Fibroblast of gingiva (primary cell): ENCODE measurements around the gene ENTREP3.
"Not testable (repeated sequence)": the region's sequence is repeated elsewhere in the genome, so short reads cannot be mapped to it uniquely, and the experiment has no call there.

Experiments
- DNase-seq: peaks from one replicate; pipeline ENCODE4 v3.0.0-alpha.2; 2011; ENCODE audit warnings: low read depth

ENTREP3 gene, protein sequence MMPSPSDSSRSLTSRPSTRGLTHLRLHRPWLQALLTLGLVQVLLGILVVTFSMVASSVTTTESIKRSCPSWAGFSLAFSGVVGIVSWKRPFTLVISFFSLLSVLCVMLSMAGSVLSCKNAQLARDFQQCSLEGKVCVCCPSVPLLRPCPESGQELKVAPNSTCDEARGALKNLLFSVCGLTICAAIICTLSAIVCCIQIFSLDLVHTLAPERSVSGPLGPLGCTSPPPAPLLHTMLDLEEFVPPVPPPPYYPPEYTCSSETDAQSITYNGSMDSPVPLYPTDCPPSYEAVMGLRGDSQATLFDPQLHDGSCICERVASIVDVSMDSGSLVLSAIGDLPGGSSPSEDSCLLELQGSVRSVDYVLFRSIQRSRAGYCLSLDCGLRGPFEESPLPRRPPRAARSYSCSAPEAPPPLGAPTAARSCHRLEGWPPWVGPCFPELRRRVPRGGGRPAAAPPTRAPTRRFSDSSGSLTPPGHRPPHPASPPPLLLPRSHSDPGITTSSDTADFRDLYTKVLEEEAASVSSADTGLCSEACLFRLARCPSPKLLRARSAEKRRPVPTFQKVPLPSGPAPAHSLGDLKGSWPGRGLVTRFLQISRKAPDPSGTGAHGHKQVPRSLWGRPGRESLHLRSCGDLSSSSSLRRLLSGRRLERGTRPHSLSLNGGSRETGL

DNA sequence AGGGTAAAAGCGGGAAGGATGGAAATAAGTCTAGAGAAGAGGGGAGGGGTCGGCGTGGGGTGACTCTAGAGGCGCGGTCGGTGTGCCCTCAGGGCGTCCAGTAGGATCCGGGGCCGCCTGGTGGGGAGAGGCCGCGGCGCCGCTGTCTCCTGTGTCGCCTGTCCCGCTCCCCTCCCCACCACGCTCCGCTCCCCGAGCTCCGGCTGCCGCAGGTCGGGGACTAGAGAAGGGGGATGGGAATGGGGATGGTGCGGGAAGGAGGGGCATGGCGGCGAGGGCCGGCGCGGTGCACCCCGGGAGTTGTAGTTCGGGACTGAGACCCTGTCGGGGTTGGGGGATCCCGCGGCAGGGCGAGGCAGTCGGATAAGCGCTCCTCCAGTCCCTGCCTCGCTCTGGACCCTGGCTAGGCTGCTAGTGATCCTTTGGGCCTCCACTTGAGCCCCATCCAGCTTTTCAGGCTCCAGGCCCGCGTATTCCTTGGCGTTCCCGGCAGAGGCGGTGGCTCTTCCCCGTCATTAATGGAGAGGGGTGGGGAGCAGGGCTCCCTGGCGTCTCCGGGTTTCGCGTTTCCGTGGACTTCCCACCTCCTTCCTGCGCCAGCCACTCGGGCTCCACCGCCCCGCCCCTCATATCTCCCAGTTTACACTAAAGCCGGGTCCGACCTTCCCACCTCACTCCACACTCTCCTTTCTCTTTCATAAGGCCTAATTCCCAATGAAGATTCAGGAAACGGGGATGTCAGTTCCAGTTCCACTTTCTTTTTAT lies at the start of gene ENTREP3:
ENTREP3 (minus strand) TSS at position 241 of the 765 bp plus-strand sequence. CDS start 606 bp downstream, outside the sequence.
- peak; percentile 81 for DNase-seq

DNA sequence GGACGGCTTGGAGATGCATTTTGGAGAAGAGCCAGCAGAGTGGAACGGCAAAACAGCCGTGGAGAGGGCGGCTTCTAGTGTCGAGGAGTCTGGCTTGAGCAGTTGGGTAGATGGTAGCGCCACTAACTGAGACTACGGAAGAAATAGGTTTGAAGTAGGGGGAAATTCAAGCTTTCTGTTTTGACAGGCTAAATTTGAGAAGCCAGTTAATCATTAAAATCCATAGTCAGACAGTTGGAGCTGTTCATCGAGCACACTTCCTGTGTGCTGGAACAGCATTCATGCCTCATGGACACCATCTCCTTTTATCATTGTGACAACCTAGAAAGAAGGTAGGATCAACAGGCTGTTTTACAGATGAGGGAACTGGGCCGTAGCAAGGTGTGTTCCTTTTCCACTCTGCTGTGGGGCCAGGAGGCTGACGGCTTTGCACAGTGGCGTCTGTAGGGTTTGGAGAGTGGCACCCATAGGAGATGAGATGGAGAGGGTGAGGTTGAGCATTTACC lies 49.3 kb upstream of the ENTREP3 start:
- no peak for DNase-seq

DNA sequence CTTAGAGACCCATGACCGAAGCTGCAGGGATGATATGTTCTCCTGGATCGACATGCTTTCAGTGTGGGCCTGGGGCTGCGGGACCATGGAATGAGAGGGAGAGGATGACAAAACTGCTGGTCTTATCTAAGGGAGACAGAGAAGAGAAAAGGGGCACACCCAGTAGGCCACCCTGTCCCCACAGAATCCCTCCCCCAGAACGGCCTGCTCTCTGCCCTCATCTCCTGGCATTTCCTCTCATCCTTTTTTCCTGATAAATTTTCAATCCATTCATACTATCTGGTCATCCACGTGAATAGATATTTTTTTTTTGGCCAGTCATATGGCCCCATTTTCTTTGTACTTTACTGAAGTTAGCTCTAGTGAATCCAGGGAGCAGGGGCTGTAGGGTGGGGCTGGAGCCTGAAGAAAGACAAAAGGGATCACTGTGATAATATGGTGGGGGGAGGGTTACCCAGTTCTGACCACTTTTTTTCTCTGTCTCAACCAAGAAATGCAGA lies 46.1 kb upstream of the ENTREP3 start, which contains the start of gene PKLR:
PKLR (minus strand) TSS at position 97 of the 500 bp plus-strand sequence; CDS start at position 54, 43 bp downstream.
- no peak for DNase-seq

DNA sequence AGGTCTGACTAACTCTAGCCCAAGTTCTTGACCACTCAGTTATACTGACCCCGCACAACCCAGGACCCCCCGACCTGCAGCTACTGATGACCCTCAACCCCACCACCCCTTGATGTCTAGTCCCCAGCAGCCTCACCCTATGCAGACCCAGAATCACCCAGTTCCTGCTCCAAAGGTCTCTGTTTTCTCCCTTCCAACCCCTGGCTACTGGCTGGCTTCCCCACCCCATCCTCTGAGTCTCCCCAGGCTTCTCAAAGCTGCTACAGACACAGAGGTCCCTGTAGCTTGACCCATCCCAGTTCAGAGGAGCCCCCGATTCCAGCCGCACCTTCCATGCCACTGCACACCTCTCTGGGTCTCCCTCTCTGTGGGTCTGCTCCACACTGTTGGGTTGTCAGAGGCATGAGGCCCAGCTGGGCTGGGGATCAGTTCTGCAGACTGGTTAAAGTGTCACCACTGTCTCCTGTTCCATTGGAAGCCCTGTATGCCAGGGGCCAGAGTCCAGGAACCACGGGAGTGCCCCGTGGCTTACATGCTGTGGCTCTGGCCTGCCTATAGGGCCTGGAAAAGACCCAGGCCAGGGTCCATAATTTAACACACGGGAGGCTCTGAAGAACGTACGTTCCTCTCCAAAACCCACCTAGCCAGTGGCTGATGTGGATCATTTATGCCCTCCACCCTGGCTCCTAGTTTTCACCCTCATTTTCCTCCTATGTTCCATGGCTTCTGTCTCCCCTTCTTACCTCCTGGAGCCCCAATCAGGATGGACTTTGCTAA lies 45.5 kb upstream of the ENTREP3 start:
- DNase-seq, result no peak

DNA sequence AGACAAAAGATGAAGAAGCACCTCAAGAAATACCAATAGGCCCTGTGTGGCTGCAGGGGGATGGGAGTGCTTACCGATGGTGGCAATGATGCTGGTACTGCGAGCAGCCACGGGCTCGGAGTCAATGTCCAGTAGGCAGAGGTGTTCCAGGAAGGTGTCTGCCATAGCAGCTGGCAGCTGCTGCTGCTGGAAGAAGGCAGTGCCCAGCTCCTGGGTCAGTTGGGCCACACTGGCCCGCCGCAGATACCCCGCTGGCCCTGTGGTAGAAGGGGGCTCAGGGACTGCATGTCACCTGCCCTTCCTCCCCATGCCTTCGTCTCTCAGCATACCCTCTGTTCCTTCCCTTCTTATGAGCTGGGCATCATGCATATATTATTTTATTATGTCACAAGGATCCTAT lies 44.7 kb upstream of the ENTREP3 start:
- DNase-seq, result no peak

DNA sequence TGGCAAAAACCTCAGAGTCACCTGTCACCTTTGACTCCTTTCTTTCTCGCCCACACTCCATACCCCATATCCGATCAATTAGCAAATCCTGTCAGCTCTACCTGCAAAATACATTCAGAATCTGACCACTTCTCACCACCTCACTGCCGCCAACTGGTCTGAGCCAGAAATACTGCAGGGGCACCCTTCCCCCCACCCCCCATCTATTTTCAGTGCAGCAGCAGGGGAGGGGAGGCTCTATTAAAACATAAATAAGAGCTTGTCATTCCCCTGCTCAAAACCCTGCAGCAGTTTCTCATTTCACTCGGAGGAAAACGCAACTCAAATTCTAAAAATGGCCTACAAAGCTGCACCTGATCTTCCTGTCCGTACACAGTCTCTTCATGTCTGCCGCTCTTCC lies 42.1 kb upstream of the ENTREP3 start:
- no peak for DNase-seq

DNA sequence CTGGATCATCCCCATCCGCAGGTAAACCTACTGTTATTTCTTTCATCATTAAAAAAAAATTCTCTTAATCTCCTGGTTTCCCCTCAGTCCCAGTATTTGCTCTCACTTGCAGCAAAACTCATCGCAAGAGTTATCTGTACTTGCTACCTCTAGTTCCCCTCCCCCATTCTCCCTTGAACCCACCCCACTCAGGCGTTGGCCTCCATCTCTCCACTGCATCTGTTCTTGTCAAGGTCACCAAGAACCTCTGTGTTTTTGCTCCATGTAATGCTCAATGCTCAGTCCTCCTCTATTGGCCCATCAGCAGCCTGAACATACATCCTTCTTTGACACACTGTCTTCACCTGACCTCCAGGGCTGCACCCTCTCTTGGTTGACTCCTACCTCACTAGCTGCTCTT lies 41.4 kb upstream of the ENTREP3 start:
- no peak for DNase-seq

DNA sequence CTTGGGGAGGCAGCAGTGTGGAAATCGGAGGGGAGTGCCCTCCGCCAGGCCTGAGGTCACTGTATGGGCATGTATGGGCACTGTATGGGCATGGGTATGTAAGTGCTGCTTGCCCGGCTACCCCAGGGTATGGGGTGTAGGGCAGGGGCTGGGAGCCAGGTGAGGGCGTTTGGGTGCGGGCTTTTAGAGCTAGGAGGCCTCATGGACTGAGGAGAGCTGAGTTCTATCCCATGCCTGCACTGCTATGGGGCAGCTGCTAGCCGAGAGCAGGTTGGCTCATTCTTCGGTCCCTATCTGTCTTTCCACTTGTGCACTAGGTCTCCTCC lies 40.6 kb upstream of the ENTREP3 start:
- no peak for DNase-seq

DNA sequence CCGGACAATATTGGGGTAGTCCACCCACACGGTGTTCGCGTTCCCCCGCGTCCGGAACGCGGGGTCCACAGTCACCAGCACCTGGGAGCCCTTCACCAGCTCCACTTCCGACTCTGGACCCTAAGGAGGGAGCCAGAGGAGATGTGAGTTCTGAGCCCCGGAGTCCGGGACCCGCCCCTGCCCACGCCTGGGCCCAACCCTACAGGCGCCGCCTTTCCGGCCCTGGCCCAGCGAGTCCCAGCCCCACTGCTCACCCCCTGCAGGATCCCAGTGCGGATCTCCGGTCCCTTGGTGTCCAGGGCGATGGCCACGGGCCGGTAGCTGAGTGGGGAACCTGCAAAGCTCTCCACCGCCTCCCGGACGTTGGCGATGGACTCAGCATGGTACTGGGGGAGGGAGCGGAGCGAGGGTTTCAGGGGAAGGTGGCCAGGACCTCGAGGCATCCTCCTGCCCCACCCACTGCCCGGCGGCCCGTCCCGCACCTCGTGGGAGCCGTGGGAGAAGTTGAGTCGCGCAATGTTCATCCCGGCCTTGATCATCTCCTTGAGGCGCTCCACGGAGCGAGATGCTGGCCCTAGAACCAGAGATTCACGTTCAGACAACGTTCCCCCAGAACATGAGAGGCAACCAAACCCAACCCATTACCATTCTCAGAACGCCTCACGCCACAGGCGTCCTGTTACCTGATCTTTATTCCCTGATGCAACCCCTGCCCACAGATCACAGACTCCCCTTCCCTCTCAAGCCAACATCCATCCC lies 40.1 kb upstream of the ENTREP3 start:
- DNase-seq, result no peak

DNA sequence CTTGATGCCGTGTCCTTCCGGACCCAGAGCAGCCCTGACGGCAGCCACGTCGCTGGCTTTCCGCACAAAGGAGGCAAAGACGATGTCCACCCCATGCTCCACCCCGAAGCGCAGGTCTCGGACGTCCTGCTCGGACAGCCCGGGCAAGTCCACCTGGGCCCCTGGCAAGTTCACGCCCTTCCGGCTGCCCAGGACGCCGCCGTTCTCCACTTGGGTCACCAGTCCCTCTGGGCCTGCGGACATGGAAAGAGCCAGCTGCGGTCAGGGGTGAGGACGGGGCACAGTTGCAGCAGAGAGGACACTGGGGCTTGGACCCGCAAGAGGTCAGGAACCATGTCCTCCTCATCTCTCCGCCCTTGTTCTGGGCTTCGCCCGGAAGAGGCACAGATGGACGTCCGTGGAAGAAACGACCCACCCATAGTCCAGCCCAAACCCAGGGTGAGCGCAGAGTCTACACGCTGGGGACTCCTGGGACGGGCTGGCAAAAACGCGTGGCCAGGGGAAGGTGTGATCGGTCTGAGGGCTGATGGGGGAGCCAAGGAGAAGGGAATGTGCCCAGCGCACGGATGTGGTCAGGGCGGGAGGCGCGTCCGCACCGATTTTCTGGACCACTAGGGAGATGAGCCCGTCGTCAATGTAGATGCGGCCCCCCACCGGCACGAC lies 39.4 kb upstream of the ENTREP3 start:
- no peak for DNase-seq

DNA sequence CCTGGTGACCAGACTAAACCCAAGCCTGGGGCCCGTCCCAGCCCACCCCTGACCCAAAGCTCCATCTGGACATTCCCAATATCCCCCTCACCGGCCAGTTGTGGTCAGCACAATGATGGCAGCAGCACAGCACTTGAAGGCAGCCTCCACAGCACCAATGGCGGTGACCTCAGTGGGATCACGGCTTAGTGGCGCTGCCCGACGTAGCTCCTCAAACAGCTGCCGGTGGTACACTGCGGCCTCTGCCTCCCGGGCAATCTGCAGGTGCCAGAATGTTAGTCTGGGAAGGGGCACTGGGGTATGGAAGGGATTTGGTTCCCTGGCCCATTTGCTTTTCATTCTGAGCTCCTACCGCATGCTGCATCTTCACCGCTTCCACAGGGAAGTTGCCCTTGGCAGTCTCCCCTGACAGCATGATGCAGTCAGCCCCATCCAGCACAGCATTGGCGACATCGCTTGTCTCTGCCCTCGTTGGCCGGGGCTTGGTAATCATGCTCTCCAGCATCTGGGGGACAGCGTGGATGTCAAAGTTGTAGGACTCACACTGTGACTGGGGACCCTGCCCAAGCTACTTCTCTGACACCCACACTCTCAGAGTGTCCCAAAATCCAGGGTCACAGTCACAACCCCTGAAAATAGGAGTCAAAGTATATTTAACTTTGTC lies 37.9 kb upstream of the ENTREP3 start:
- DNase-seq, result no peak

DNA sequence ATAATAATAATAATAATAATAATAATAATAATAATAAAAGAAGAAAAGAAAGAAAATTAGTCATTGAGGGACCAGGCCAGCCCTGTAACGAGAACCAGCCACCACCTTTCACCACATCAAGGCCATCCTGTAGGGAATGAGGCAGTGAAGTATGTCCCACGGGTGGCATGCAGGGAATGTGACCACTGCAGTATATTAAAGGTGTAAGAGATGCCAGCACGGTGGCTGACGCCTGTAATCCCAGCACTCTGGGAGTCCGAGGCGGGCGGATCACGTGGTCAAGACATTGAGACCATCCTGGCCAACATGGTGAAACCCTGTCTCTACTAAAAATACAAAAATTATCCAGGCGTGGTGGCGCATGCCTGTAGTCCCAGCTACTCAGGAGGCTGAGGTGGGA lies 35.7 kb upstream of the ENTREP3 start:
- DNase-seq, result not testable (repeated sequence)

DNA sequence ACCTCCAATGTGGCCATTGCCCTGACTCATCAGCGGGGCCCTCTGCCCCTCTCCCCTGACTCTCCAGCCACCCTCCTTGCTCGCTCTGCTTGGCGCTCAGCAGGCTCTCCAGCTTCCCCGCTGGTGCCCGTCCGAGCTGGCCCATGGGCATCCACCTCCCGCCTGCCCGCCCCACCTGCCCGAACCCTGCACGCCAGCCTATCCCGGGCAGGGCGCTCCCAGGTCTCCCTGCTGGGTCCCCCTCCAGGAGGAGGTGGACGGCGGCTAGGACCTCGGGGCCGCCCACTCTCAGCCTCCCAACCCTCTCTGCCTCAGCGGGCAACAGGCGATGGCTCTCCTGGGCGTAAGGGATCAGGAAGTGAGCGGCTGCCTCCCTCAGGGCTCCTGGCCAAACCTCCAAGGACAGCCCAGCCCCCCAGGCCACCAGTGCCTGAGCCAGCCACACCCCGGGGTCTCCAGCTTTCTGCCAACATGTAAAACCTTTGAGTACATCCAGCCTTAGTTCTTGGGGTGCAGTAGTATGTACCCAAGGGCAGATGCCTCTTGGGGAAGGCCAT lies 32.8 kb upstream of the ENTREP3 start:
- DNase-seq, result no peak

DNA sequence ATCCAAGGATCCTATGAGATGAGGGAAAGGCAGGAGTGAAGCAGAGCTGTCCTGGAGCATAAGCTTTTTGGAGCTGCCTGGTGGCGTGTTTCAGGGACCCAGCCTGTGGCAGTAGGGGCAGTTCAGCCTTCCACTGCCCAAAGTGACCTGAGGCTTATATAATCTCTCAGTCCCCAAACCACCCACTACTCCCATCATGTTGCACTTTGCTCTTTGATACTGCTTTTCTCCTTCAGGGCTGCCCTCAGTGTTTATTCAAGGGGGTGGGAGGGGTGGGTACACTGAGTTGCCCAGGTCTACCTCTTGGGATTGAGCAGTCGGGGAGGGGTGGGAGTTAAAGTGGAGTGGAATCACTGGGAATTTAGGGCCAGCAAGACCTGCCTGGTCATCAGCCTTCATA lies 31.3 kb upstream of the ENTREP3 start:
- no peak for DNase-seq

DNA sequence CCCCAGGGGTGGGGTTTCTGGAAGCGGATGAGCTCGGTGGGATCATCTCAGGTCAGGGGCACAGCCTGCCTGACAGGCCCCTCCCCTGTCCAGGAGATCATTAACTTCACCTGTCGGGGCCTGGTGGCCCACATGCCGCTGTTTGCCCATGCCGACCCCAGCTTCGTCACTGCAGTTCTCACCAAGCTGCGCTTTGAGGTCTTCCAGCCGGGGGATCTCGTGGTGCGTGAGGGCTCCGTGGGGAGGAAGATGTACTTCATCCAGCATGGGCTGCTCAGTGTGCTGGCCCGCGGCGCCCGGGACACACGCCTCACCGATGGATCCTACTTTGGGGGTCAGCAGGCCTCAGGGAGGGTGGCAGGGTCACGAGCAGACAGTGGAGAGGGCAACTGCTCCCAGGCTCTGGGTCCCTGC lies 30.4 kb upstream of the ENTREP3 start:
- DNase-seq, result no peak

DNA sequence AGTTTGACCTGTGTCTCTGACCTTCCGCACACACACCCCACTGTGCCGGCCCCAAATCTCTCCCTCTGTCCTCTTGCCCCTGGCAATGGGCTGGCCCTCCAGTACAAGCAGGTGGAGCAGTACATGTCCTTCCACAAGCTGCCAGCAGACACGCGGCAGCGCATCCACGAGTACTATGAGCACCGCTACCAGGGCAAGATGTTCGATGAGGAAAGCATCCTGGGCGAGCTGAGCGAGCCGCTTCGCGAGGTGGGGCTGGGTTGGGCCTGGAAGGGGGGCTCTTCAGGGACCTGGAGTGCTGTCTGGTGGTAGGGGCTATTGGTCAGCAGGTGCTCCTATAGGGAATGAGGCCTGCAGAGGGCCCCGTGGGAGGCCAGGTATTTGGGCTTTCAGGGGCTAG lies 29.8 kb upstream of the ENTREP3 start:
- no peak for DNase-seq

DNA sequence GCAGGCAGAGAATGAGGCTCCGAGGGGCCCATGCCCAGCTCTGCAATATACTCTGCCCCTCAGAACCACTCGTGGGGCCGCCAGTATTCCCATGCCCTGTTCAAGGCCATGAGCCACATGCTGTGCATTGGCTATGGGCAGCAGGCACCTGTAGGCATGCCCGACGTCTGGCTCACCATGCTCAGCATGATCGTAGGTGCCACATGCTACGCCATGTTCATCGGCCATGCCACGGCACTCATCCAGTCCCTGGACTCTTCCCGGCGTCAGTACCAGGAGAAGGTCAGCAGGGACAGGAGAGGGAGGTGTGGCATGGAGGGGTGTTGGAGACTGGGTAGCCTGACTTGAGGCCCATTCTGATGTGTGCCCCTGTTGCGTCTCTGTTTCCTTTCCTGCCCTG lies 29.2 kb upstream of the ENTREP3 start:
- no peak for DNase-seq

DNA sequence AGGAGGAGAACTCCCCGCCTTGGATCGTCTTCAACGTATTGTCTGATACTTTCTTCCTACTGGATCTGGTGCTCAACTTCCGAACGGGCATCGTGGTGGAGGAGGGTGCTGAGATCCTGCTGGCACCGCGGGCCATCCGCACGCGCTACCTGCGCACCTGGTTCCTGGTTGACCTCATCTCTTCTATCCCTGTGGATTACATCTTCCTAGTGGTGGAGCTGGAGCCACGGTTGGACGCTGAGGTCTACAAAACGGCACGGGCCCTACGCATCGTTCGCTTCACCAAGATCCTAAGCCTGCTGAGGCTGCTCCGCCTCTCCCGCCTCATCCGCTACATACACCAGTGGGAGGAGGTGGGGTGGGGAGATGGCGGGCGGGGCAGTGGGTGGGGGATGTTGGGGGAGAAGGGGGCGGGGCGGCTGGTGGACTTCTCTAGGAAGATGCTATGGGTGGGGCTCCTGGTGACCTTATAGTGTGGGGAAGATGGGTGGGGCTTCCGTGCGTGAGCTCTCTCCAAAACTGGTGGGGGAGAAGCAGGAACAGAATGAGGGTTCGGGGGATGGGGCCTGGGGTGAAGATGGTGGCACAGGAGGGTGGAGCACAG lies 27.3 kb upstream of the ENTREP3 start:
- DNase-seq, result no peak

DNA sequence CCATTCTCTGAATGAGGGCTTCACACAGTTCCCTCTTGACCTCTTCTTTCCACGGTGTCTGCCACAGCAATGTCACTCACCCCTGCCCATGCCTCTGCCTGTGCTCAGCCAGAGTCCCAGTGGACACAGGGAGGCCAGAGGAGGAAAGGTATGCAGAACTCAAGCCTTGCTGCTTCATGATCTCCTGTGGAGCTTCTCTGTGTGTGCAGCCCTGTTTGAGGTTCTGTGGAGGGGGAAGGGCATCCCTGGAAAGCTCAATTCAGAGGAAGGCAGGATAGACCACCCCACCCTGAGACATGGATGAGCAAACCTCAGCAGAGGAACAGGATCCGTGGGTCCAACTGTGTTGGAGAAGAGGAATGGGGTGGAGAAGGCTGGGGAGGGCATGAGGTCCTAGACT lies 24.0 kb upstream of the ENTREP3 start:
- no peak for DNase-seq
